Coronary artery (tissue), 2 donors: ENCODE data around the gene WNT9A.
A peak's percentile ranks its signal among the peaks of the same experiment; 100 is the strongest.

Experiments used
- DNase-seq: peaks from one replicate; pipeline ENCODE4 v3.0.0-alpha.2; 2017; ENCODE audit warnings: low spot score
- H3K27ac ChIP-seq, 2 donors: fragments of 200-600 bp; sonication (generic); one replicate each; pipeline ENCODE4 v1.5.1; 2016 to 2019
- H3K4me3 ChIP-seq: fragments of 200-600 bp; sonication (generic); 2 replicates; pipeline ENCODE4 v1.5.1; 2016; ENCODE audit warnings: mild to moderate bottlenecking, moderate library complexity
- CTCF ChIP-seq: fragments of 200-600 bp; sonication (generic); IDR thresholded peaks from one replicate; pipeline ENCODE4 v1.5.1; 2019; ENCODE audit warnings: antibody characterized with exemption

WNT9A gene

GRCh38 chr1:227893300-227893948, 54.3 kb downstream of the WNT9A start:
- Histone ChIP-seq H3K27ac (no peak overlapping the region), H3K4me3 (no peak overlapping the region)
- DNase-seq: peak; percentile 52
- TF ChIP-seq CTCF: no peak

GRCh38 chr1:227892489-227893299, 55.0 kb downstream of the WNT9A start:
- H3K27ac ChIP-seq: no peak overlapping the region
- H3K4me3 ChIP-seq: no peak overlapping the region
- TF ChIP-seq CTCF: no peak
- peak; percentile 70 for DNase-seq

GRCh38 chr1:227891955-227892488, 55.7 kb downstream of the WNT9A start:
- H3K27ac ChIP-seq: no peak overlapping the region
- no peak overlapping the region for H3K4me3 ChIP-seq
- TF ChIP-seq CTCF: no peak
- DNase-seq: peak; percentile 41

GRCh38 chr1:227891223-227891954, 56.3 kb downstream of the WNT9A start:
- Histone ChIP-seq H3K27ac (no peak overlapping the region), H3K4me3 (no peak overlapping the region)
- peak; percentile 60 for DNase-seq
- no peak for TF ChIP-seq CTCF

GRCh38 chr1:227890451-227891222, 57.1 kb downstream of the WNT9A start:
- no peak for TF ChIP-seq CTCF
- peak; percentile 64 for DNase-seq
- Histone ChIP-seq H3K27ac (no peak overlapping the region), H3K4me3 (no peak overlapping the region)

GRCh38 chr1:227889863-227890405, 57.8 kb downstream of the WNT9A start:
- H3K4me3 ChIP-seq: no peak overlapping the region
- DNase-seq: peak; percentile 72
- H3K27ac ChIP-seq: peak overlapping the region in 1 of 2 donors; percentile 4
- no peak for TF ChIP-seq CTCF
